Measurements from ENCODE around the gene TUSC2. TPM values are rescaled to one million over a fixed set of nuclear protein-coding genes. Genes with fewer than 3 reads are reported as not detected.

Gene TUSC2
- total and polyA plus RNA-seq, 12 donors, result 28.8 to 64.3 (median 34.4) TPM

GRCh38 chr3:50278123-50278879, 49.7 kb downstream of the TUSC2 start:
- Histone ChIP-seq H3K27ac (no peak overlapping the region), H3K4me1 (replicated peaks in 1 of 2) (peaks cover 5 to 18% of the 10 kb centered on the region in 2 donors)
- intact Hi-C loops (cut with DNase I), result loop anchor here in 1 of 2 donors (5.0 to 10.0 kb wide), 2 partner anchors 86 to 154 kb away; partner anchors contain the start of gene GNAT1

GRCh38 chr3:50276762-50277101, 51.3 kb downstream of the TUSC2 start:
- peaks cover 4% of the 10 kb centered on the region for H3K27me3 ChIP-seq
- no peak overlapping the region for H3K27ac ChIP-seq
- WGBS, 4 donors, result 85 to 90% (median 86%) methylated on average over 14 to 17 of the region's 17 CpGs
- TF ChIP-seq POLR2A (IDR thresholded peaks at IDR 0.05) (no peak), CTCF (IDR thresholded peaks at IDR 0.05) (no peak)
- H3K4me3 ChIP-seq, result no peak overlapping the region
- H3K9me3 ChIP-seq (replicated peaks in 1 of 3), result no peaks in the 10 kb centered on the region
- peak in 1 of 7 donors; percentile 12 for DNase-seq
- intact Hi-C loops (cut with DNase I), result loop anchor here in 1 of 2 donors (5.0 to 10.0 kb wide), 2 partner anchors 84 to 152 kb away; partner anchors contain the start of gene GNAT1
- peaks cover 10 to 33% of the 10 kb centered on the region in 2 donors for H3K4me1 ChIP-seq (replicated peaks in 1 of 2)
- peaks cover 0 to 33% of the 10 kb centered on the region in 2 donors for H3K36me3 ChIP-seq (replicated peaks in 1 of 2)

More at GRCh38 chr3:50278123-50278879, 49.7 kb downstream of the TUSC2 start:
- H3K27me3 ChIP-seq, result peaks cover 4% of the 10 kb centered on the region
- DNase-seq, result no peak
- no peaks in the 10 kb centered on the region for H3K9me3 ChIP-seq (replicated peaks in 1 of 3)
- 81 to 87% (median 85%) methylated on average over 3 to 4 of the region's 4 CpGs for WGBS, 4 donors
- peaks cover 0 to 33% of the 10 kb centered on the region in 2 donors for H3K36me3 ChIP-seq (replicated peaks in 1 of 2)
- H3K4me3 ChIP-seq, result no peak overlapping the region
- TF ChIP-seq POLR2A (IDR thresholded peaks at IDR 0.05), result no peak
- no peak for TF ChIP-seq CTCF (IDR thresholded peaks at IDR 0.05)

GRCh38 chr3:50275996-50276761, 51.8 kb downstream of the TUSC2 start:
- no peak overlapping the region for H3K27ac ChIP-seq
- peaks cover 4% of the 10 kb centered on the region for H3K27me3 ChIP-seq
- peaks cover 0 to 33% of the 10 kb centered on the region in 2 donors for H3K36me3 ChIP-seq (replicated peaks in 1 of 2)
- WGBS, 4 donors, result 50 to 56% (median 53%) methylated on average over 24 to 79 of the region's 79 CpGs
- intact Hi-C loops (cut with DNase I), result loop anchor here in 1 of 2 donors (5.0 to 10.0 kb wide), 2 partner anchors 84 to 151 kb away; partner anchors contain the start of gene GNAT1
- DNase-seq, result peak in 1 of 7 donors; percentile 21
- TF ChIP-seq POLR2A (IDR thresholded peaks at IDR 0.05) (no peak), CTCF (IDR thresholded peaks at IDR 0.05) (no peak)
- peaks cover 16 to 38% of the 10 kb centered on the region in 2 donors for H3K4me1 ChIP-seq (replicated peaks in 1 of 2)
- no peak overlapping the region for H3K4me3 ChIP-seq
- H3K9me3 ChIP-seq (replicated peaks in 1 of 3), result no peaks in the 10 kb centered on the region

Measured in adrenal gland (tissue), 12 donors.